ENCODE measurements around the gene PMPCA.

The PMPCA gene

GRCh38 chr9:136463578-136463977 lies 53.1 kb downstream of the PMPCA start:
- H3K27me3 ChIP-seq (ENCODE audit: control insufficient read depth, insufficient read depth, low read length), result no peaks in the 10 kb centered on the region
- H3K9ac ChIP-seq (ENCODE audit: low read length), result no peak overlapping the region
- no peak overlapping the region for H3K4me3 ChIP-seq (ENCODE audit: low read length)
- H3K36me3 ChIP-seq (ENCODE audit: control insufficient read depth, insufficient read depth, low read length), result peaks cover 43% of the 10 kb centered on the region
- H3K4me1 ChIP-seq (ENCODE audit: control insufficient read depth, insufficient read depth, low read length), result no peaks in the 10 kb centered on the region
- H3K9me3 ChIP-seq (ENCODE audit: control insufficient read depth, low read length), result no peaks in the 10 kb centered on the region

GRCh38 chr9:136464241-136464640 lies 53.8 kb downstream of the PMPCA start:
- Histone ChIP-seq H3K4me3 (ENCODE audit: low read length) (no peak overlapping the region), H3K4me1 (ENCODE audit: control insufficient read depth, insufficient read depth, low read length) (no peaks in the 10 kb centered on the region), H3K36me3 (ENCODE audit: control insufficient read depth, insufficient read depth, low read length) (peaks cover 43% of the 10 kb centered on the region), H3K9me3 (ENCODE audit: control insufficient read depth, low read length) (no peaks in the 10 kb centered on the region), H3K27me3 (ENCODE audit: control insufficient read depth, insufficient read depth, low read length) (no peaks in the 10 kb centered on the region), H3K9ac (ENCODE audit: low read length) (no peak overlapping the region)

DNA sequence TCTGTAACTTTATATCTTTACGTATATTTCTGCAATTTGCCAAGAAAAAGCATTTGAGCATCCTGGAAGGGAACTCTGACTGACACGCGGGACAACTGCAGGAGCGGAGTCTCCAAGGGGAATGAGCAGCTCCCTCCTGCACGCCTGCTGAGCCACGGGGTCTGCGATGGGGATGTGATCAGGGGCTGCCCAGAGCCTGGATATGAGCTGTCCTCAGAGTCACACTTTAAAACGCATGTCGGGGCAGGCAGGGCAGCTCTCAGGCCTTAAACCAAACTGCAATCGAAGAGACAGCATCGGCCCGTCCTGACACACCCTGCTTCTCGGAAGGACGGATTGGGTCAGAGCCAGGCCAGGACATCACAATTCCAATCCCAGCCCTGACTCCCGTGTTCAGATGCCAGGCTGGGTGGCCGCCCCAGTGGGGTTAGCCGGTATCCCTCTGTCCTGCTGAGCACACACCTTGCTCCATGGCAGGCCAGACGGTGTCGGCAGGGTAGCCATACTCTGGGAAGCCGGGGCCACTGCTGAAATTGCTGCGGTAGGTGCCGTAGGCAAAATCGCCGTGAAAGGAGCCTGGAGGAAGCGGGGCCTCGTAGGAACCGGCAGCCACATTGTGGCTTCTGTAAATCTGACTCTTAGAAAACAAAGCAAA lies 55.2 kb downstream of the PMPCA start:
- H3K27me3 ChIP-seq (ENCODE audit: control insufficient read depth, insufficient read depth, low read length), result no peaks in the 10 kb centered on the region
- no peak overlapping the region for H3K9ac ChIP-seq (ENCODE audit: low read length)
- H3K9me3 ChIP-seq (ENCODE audit: control insufficient read depth, low read length), result no peaks in the 10 kb centered on the region
- peaks cover 2% of the 10 kb centered on the region for H3K4me1 ChIP-seq (ENCODE audit: control insufficient read depth, insufficient read depth, low read length)
- peaks cover 42% of the 10 kb centered on the region for H3K36me3 ChIP-seq (ENCODE audit: control insufficient read depth, insufficient read depth, low read length)
- H3K4me3 ChIP-seq (ENCODE audit: low read length), result no peak overlapping the region

- H3K36me3 ChIP-seq (ENCODE audit: control insufficient read depth, insufficient read depth, low read length), result peaks cover 36% of the 10 kb centered on the region
- peaks cover 7% of the 10 kb centered on the region for H3K4me1 ChIP-seq (ENCODE audit: control insufficient read depth, insufficient read depth, low read length)
- no peak overlapping the region for H3K4me3 ChIP-seq (ENCODE audit: low read length)
- no peaks in the 10 kb centered on the region for H3K27me3 ChIP-seq (ENCODE audit: control insufficient read depth, insufficient read depth, low read length)
- no peak overlapping the region for H3K9ac ChIP-seq (ENCODE audit: low read length)
- no peaks in the 10 kb centered on the region for H3K9me3 ChIP-seq (ENCODE audit: control insufficient read depth, low read length)
Measured at GRCh38 chr9:136466155-136466541, 55.7 kb downstream of the PMPCA start.

DNA sequence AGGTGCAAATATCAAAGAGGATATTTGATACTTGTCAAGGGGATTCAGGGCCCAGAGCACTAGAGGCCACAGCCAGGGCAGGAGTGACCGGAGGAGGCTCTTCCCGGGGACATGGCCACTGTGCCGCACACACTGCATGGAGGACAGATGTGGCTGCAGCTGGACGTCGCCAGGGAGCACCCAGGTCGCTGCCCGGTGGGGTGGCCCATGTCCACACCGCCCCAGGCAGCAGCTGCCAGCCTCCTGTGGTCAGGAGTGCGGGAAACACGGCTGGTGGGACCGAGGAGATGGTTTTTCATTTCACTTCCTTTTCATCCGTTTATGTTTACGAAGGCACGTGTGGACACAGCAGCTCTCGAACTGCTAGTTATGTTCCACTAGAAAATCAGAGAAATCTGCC lies 57.3 kb downstream of the PMPCA start:
- Histone ChIP-seq H3K9me3 (ENCODE audit: control insufficient read depth, low read length) (no peaks in the 10 kb centered on the region), H3K36me3 (ENCODE audit: control insufficient read depth, insufficient read depth, low read length) (peaks cover 44% of the 10 kb centered on the region), H3K9ac (ENCODE audit: low read length) (no peak overlapping the region), H3K4me3 (ENCODE audit: low read length) (no peak overlapping the region), H3K4me1 (ENCODE audit: control insufficient read depth, insufficient read depth, low read length) (peaks cover 20% of the 10 kb centered on the region), H3K27me3 (ENCODE audit: control insufficient read depth, insufficient read depth, low read length) (no peaks in the 10 kb centered on the region)

DNA sequence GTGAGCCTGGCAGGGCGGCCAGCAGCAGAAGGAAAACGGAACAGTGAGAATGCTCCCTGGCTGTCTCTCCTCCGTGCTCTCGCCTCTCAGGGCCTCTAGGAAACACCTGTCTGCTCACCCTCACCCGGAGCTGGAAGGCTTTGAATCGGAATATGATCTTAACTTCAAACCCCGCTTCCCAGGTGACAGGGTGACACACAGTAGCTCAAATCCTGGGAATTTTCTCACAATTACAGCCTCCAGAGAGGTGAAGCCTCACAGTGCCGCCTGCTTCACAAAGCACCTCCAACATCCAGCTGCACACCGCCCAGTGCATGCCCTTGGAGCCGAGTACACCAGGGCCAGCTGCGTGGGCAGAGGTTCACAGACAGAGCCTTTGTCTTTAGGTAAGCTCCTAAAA lies 59.9 kb downstream of the PMPCA start:
- Histone ChIP-seq H3K9ac (ENCODE audit: low read length) (no peak overlapping the region), H3K9me3 (ENCODE audit: control insufficient read depth, low read length) (no peaks in the 10 kb centered on the region), H3K27me3 (ENCODE audit: control insufficient read depth, insufficient read depth, low read length) (no peaks in the 10 kb centered on the region), H3K4me3 (ENCODE audit: low read length) (no peak overlapping the region), H3K36me3 (ENCODE audit: control insufficient read depth, insufficient read depth, low read length) (peaks cover 57% of the 10 kb centered on the region), H3K4me1 (ENCODE audit: control insufficient read depth, insufficient read depth, low read length) (peaks cover 28% of the 10 kb centered on the region)

DNA sequence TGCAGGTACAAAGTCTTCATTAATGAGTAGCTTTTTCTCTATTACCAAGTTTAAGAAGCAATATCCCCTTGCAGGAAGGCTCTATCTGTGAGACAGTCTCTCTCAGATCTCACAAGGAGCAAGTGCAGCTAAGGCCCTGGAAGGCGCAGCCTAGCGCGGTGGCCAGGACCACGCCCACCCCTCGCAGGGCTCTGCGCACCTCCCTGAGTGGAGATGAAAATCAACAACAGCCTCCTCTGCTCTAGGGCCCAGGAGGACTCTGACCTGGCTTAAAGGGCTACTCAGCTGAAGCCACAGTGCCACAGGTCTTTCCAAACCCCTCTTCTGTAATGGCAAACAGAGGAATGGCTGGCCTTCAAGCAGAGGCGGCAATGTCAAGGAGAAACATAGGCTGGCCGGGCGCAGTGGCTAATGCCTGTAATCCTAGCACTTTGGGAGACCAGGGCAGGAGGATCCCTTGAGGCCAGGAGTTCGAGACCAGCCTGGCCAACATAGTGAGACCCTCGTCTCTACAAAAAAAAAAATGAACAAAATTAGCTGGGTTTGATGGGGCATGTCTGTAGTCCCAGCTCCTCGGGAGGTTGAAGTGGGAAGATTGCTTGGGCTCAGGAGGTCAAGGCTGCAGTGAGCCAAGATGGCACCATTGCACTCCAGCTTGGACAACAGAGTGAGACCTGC lies 60.5 kb downstream of the PMPCA start:
- no peak overlapping the region for H3K9ac ChIP-seq (ENCODE audit: low read length)
- no peaks in the 10 kb centered on the region for H3K27me3 ChIP-seq (ENCODE audit: control insufficient read depth, insufficient read depth, low read length)
- peaks cover 58% of the 10 kb centered on the region for H3K36me3 ChIP-seq (ENCODE audit: control insufficient read depth, insufficient read depth, low read length)
- peaks cover 28% of the 10 kb centered on the region for H3K4me1 ChIP-seq (ENCODE audit: control insufficient read depth, insufficient read depth, low read length)
- H3K9me3 ChIP-seq (ENCODE audit: control insufficient read depth, low read length), result no peaks in the 10 kb centered on the region
- no peak overlapping the region for H3K4me3 ChIP-seq (ENCODE audit: low read length)

- H3K4me1 ChIP-seq (ENCODE audit: control insufficient read depth, insufficient read depth, low read length), result peaks cover 28% of the 10 kb centered on the region
- no peak overlapping the region for H3K9ac ChIP-seq (ENCODE audit: low read length)
- no peaks in the 10 kb centered on the region for H3K9me3 ChIP-seq (ENCODE audit: control insufficient read depth, low read length)
- H3K27me3 ChIP-seq (ENCODE audit: control insufficient read depth, insufficient read depth, low read length), result no peaks in the 10 kb centered on the region
- H3K4me3 ChIP-seq (ENCODE audit: low read length), result no peak overlapping the region
- H3K36me3 ChIP-seq (ENCODE audit: control insufficient read depth, insufficient read depth, low read length), result peaks cover 53% of the 10 kb centered on the region
Measured at GRCh38 chr9:136471802-136472487, 61.5 kb downstream of the PMPCA start.

DNA sequence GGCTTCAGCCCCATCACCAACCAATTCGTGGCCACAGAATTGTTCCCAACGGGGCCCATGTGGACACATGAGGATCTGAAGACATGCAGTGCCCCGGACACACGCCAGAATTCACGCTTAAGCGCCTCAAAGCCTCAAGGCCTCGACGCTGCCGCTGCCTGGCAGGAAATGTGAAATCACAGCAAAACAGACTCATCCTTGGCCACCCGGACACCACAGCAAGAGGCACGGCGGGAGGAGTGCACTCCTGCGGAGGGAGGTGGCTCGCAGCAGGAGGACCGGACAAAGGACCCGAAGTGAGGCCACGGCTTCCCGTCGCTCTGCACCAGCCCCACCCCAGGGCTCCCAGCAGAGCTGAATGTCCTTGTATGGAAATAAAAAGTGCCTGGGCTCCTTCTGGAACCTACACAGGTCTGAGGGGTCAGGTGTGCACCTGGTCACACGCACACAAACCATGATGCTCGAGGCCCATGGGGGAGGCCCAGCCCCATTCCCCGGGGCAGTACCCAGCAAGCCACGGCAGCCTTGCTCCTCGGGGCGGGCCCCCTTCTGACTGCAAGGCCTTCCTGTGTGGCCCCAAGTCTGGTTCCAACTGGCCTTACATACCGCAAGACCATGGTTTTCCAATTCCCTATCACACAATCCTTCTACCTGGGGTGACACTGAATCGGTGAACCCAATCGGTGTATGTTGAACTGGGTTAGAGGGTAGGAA lies 62.3 kb downstream of the PMPCA start:
- no peaks in the 10 kb centered on the region for H3K9me3 ChIP-seq (ENCODE audit: control insufficient read depth, low read length)
- H3K4me1 ChIP-seq (ENCODE audit: control insufficient read depth, insufficient read depth, low read length), result peaks cover 36% of the 10 kb centered on the region

GRCh38 chr9:136473354-136473721 lies 62.9 kb downstream of the PMPCA start:
- no peaks in the 10 kb centered on the region for H3K9me3 ChIP-seq (ENCODE audit: control insufficient read depth, low read length)
- peaks cover 59% of the 10 kb centered on the region for H3K36me3 ChIP-seq (ENCODE audit: control insufficient read depth, insufficient read depth, low read length)
- H3K4me1 ChIP-seq (ENCODE audit: control insufficient read depth, insufficient read depth, low read length), result peaks cover 36% of the 10 kb centered on the region
- H3K9ac ChIP-seq (ENCODE audit: low read length), result no peak overlapping the region
- no peak overlapping the region for H3K4me3 ChIP-seq (ENCODE audit: low read length)
- no peaks in the 10 kb centered on the region for H3K27me3 ChIP-seq (ENCODE audit: control insufficient read depth, insufficient read depth, low read length)

More for the DNA sequence above, 62.3 kb downstream of the PMPCA start:
- Histone ChIP-seq H3K4me3 (ENCODE audit: low read length) (no peak overlapping the region), H3K27me3 (ENCODE audit: control insufficient read depth, insufficient read depth, low read length) (no peaks in the 10 kb centered on the region), H3K9ac (ENCODE audit: low read length) (no peak overlapping the region), H3K36me3 (ENCODE audit: control insufficient read depth, insufficient read depth, low read length) (peaks cover 59% of the 10 kb centered on the region)
